H9 (cell line): ENCODE results near the gene PPP4R3B. TPM values are rescaled to one million over a fixed set of nuclear protein-coding genes. Genes with fewer than 3 reads are reported as not detected.

Experiments
- DNase-seq: peaks from one replicate; pipeline ENCODE4 v3.0.0-alpha.2; 2017
- H2AFZ ChIP-seq: one replicate; pipeline ENCODE4 v1.6.1; 2013; ENCODE audit warnings: mild to moderate bottlenecking, low read length, control low read depth, moderate library complexity
- H2AK5ac ChIP-seq: 2 replicates; pipeline ENCODE4 v1.6.1; 2013; ENCODE audit warnings: low read length, control low read depth, mixed read lengths; ENCODE audit not compliant: insufficient read length
- H2BK120ac ChIP-seq: one replicate; pipeline ENCODE4 v1.6.1; 2013; ENCODE audit warnings: low read depth, mild to moderate bottlenecking, low read length, control low read depth, inconsistent platforms; ENCODE audit not compliant: poor library complexity, severe bottlenecking
- H2BK12ac ChIP-seq: 2 replicates; pipeline ENCODE4 v1.6.1; 2013; ENCODE audit warnings: low read length, control low read depth, mixed read lengths, low read depth; ENCODE audit not compliant: insufficient read length
- H2BK15ac ChIP-seq: 2 replicates; pipeline ENCODE4 v1.6.1; 2013; ENCODE audit warnings: low read depth, low read length, control low read depth
- H2BK20ac ChIP-seq: one replicate; pipeline ENCODE4 v1.6.1; 2013; ENCODE audit warnings: low read depth, mild to moderate bottlenecking, low read length, control low read depth, inconsistent platforms; ENCODE audit not compliant: poor library complexity, severe bottlenecking
- H2BK5ac ChIP-seq: 2 replicates; pipeline ENCODE4 v1.6.1; 2013; ENCODE audit warnings: low read length, control low read depth, mixed read lengths; ENCODE audit not compliant: insufficient read length
- H3K14ac ChIP-seq: 2 replicates; pipeline ENCODE4 v1.6.1; 2013; ENCODE audit warnings: low read length, control low read depth; ENCODE audit not compliant: insufficient read depth
- H3K18ac ChIP-seq: 2 replicates; pipeline ENCODE4 v1.6.1; 2013; ENCODE audit warnings: low read depth, mild to moderate bottlenecking, mixed read lengths, low read length, control low read depth; ENCODE audit not compliant: insufficient read length
- H3K23ac ChIP-seq: 2 replicates; pipeline ENCODE4 v1.6.1; 2013; ENCODE audit warnings: low read length, control low read depth, mixed read lengths, low read depth; ENCODE audit not compliant: insufficient read length
- H3K23me2 ChIP-seq: 2 replicates; pipeline ENCODE4 v1.6.1; 2013; ENCODE audit warnings: low read depth, mild to moderate bottlenecking, mixed read lengths, low read length, control low read depth; ENCODE audit not compliant: insufficient read length, poor library complexity, severe bottlenecking
- H3K27ac ChIP-seq: 2 replicates; pipeline ENCODE4 v1.5.1; 2013; ENCODE audit warnings: low read length, control low read depth, mixed read lengths, low read depth; ENCODE audit not compliant: insufficient read length
- H3K27me3 ChIP-seq: 2 replicates; pipeline ENCODE4 v1.6.1; 2013; ENCODE audit warnings: low read length, control low read depth, inconsistent platforms; ENCODE audit not compliant: insufficient read depth
- H3K4ac ChIP-seq: 2 replicates; pipeline ENCODE4 v1.6.1; 2013; ENCODE audit warnings: low read depth, mild to moderate bottlenecking, control low read depth, inconsistent platforms, low read length, moderate library complexity
- H3K4me1 ChIP-seq: 2 replicates; pipeline ENCODE4 v1.6.1; 2013; ENCODE audit warnings: low read length, control low read depth, inconsistent platforms; ENCODE audit not compliant: insufficient read depth
- H3K4me2 ChIP-seq: 2 replicates; pipeline ENCODE4 v1.6.1; 2013; ENCODE audit warnings: low read length, control low read depth, mixed read lengths; ENCODE audit not compliant: insufficient read length, insufficient read depth
- H3K56ac ChIP-seq: 2 replicates; pipeline ENCODE4 v1.6.1; 2013; ENCODE audit warnings: low read depth, mild to moderate bottlenecking, mixed read lengths, low read length, control low read depth; ENCODE audit not compliant: insufficient read length
- H3K79me1 ChIP-seq: 2 replicates; pipeline ENCODE4 v1.6.1; 2013; ENCODE audit warnings: low read depth, mild to moderate bottlenecking, moderate library complexity, low read length, control low read depth, inconsistent platforms; ENCODE audit not compliant: insufficient read depth, poor library complexity, severe bottlenecking
- H3K79me2 ChIP-seq: 2 replicates; pipeline ENCODE4 v1.6.1; 2013; ENCODE audit warnings: low read length, control low read depth, inconsistent platforms; ENCODE audit not compliant: insufficient read depth
- H3K9ac ChIP-seq: 2 replicates; pipeline ENCODE4 v1.6.1; 2013; ENCODE audit warnings: low read length, control low read depth, mixed read lengths; ENCODE audit not compliant: insufficient read length; ENCODE audit errors: extremely low read depth
- H3K9me3 ChIP-seq: one replicate; pipeline ENCODE4 v1.6.1; 2013; ENCODE audit warnings: low read depth, low read length, inconsistent platforms; ENCODE audit not compliant: control insufficient read depth
- H3T11ph ChIP-seq: one replicate; pipeline ENCODE4 v1.6.1; 2013; ENCODE audit warnings: mild to moderate bottlenecking, low read length, control low read depth, inconsistent platforms
- H4K20me1 ChIP-seq: one replicate; pipeline ENCODE4 v1.6.1; 2013; ENCODE audit not compliant: control insufficient read depth, insufficient read length, insufficient read depth
- H4K5ac ChIP-seq: 2 replicates; pipeline ENCODE4 v1.6.1; 2013; ENCODE audit warnings: low read depth, mild to moderate bottlenecking, mixed read lengths, low read length, control low read depth; ENCODE audit not compliant: insufficient read length
- H4K8ac ChIP-seq: replicated peaks from 2 replicates; pipeline ENCODE4 v1.6.1; 2013; ENCODE audit warnings: low read length, control low read depth, mixed read lengths, low read depth; ENCODE audit not compliant: insufficient read length
- H4K91ac ChIP-seq: 2 replicates; pipeline ENCODE4 v1.6.1; 2013; ENCODE audit warnings: low read depth, mild to moderate bottlenecking, moderate library complexity, mixed read lengths, low read length, control low read depth; ENCODE audit not compliant: insufficient read length
- H3K27ac Mint-ChIP-seq, 3 experiments: 2 replicates in 2 of 3; 3 replicates in 1 of 3; pipeline ENCODE4 v1.8.0; 2020 to 2021; ENCODE audit warnings: mixed read lengths in 3 of 3, mild to moderate bottlenecking in 1 of 3, moderate library complexity in 1 of 3
- H3K27me3 Mint-ChIP-seq: 2 replicates; pipeline ENCODE4 v1.8.0; 2021; ENCODE audit warnings: low read depth, mild to moderate bottlenecking, moderate library complexity, mixed read lengths
- H3K36me3 Mint-ChIP-seq, 3 experiments: 2 replicates in 2 of 3; 3 replicates in 1 of 3; pipeline ENCODE4 v1.8.0; 2020 to 2021; ENCODE audit warnings: low read depth in 3 of 3, mixed read lengths in 3 of 3; ENCODE audit not compliant: insufficient read depth in 1 of 3
- H3K4me1 Mint-ChIP-seq, 2 experiments: 2 replicates each; pipeline ENCODE4 v1.8.0; 2020; ENCODE audit warnings: mixed read lengths in 2 of 2
- H3K4me3 Mint-ChIP-seq, 2 experiments: 2 replicates in 1 of 2; 3 replicates in 1 of 2; pipeline ENCODE4 v1.8.0; 2020 to 2021; ENCODE audit warnings: mild to moderate bottlenecking in 2 of 2, mixed read lengths in 2 of 2, moderate library complexity in 1 of 2
- H3K9me3 Mint-ChIP-seq, 2 experiments: 2 replicates in 1 of 2; 3 replicates in 1 of 2; pipeline ENCODE4 v1.8.0; 2020; ENCODE audit warnings: mild to moderate bottlenecking in 2 of 2, mixed read lengths in 2 of 2, moderate library complexity in 1 of 2
- CTCF ChIP-seq: fragments of 200-600 bp; sonication (generic); conservative IDR thresholded peaks from 3 replicates; pipeline ENCODE4 v1.8.0; 2021; ENCODE audit warnings: antibody characterized with exemption, mild to moderate bottlenecking
- WGBS: extraction: QIAGEN DNeasy Blood & Tissue Kit; methylation state at CpG from one replicate; pipeline ENCODE4 v1.1.7; 2013; ENCODE audit warnings: missing lambda C conversion rate, low lambda C conversion rate, mixed read lengths; ENCODE audit not compliant: insufficient read length; ENCODE audit errors: extremely low coverage; 5-methylcytosine and 5-hydroxymethylcytosine counted together
- total RNA-seq: library from RNA; stranded (reverse); gene quantifications from 2 replicates; pipeline ENCODE4 v1.2.1, GENCODE V29; 2021

The PPP4R3B gene
- total RNA-seq, 1 experiment from 2014 or later, result 37.6 TPM

GRCh38 chr2:55610954-55611743 is 6.3 kb downstream of the PPP4R3B start:
- Histone ChIP-seq H3K27ac (no peak overlapping the region), H3K79me2 (peaks cover 2% of the 10 kb centered on the region; the same call in 1 of the 2 replicates), H3K4me1 (no peaks in the 10 kb centered on the region), H3K18ac (no peak overlapping the region), H4K91ac (no peak overlapping the region), H2AFZ (no peak overlapping the region), H2AK5ac (no peak overlapping the region), H3K4me2 (no peak overlapping the region), H3K9ac (no peak overlapping the region), H3K56ac (no peak overlapping the region), H3K79me1 (no peaks in the 10 kb centered on the region), H3T11ph (no peak overlapping the region), H3K23ac (no peak overlapping the region), H2BK120ac (no peak overlapping the region), H3K27me3 (no peaks in the 10 kb centered on the region), H2BK5ac (no peak overlapping the region), H4K5ac (no peak overlapping the region), H3K14ac (no peak overlapping the region), H4K20me1 (no peaks in the 10 kb centered on the region), H2BK15ac (no peak overlapping the region), H2BK20ac (no peak overlapping the region), H3K23me2 (no peaks in the 10 kb centered on the region), H4K8ac (no peak overlapping the region), H2BK12ac (no peak overlapping the region), H3K9me3 (no peaks in the 10 kb centered on the region), H3K4ac (no peak overlapping the region)
- no peaks in the 10 kb centered on the region for H3K9me3 Mint-ChIP-seq
- WGBS, result no CpG with 5 or more reads among the region's 3 CpGs
- DNase-seq, result no peak
- H3K36me3 Mint-ChIP-seq, result peaks cover 6 to 41% (median 40%) of the 10 kb centered on the region in 3 experiments
- peaks cover 6 to 7% of the 10 kb centered on the region in 2 experiments for H3K4me1 Mint-ChIP-seq
- H3K27me3 Mint-ChIP-seq, result no peaks in the 10 kb centered on the region
- peak overlapping the region in 1 of 3 experiments; percentile 4; a peak in 2 of 7 replicates for H3K27ac Mint-ChIP-seq
- no peak overlapping the region for H3K4me3 Mint-ChIP-seq
- TF ChIP-seq CTCF, result no peak
